ENCODE measurements around the gene ANKFN1.

GRCh38 chr17:56426901-56427300 is 273.6 kb downstream of the ANKFN1 start:
- TF ChIP-seq POLR2AphosphoS5 (IDR thresholded peaks at IDR 0.05) (no peak), CTCF (IDR thresholded peaks at IDR 0.05) (no peak), POLR2A (IDR thresholded peaks at IDR 0.05) (no peak)

Measured in breast epithelium (tissue), 3 donors.